H9 (cell line): Measurements from ENCODE around the gene RBM38. TPM values are rescaled to one million over a fixed set of nuclear protein-coding genes. Genes with fewer than 3 reads are reported as not detected.

Source experiments
- DNase-seq: peaks from one replicate; pipeline ENCODE4 v3.0.0-alpha.2; 2017
- H2AFZ ChIP-seq: one replicate; pipeline ENCODE4 v1.6.1; 2013; ENCODE audit warnings: mild to moderate bottlenecking, low read length, control low read depth, moderate library complexity
- H2AK5ac ChIP-seq: 2 replicates; pipeline ENCODE4 v1.6.1; 2013; ENCODE audit warnings: low read length, control low read depth, mixed read lengths; ENCODE audit not compliant: insufficient read length
- H2BK120ac ChIP-seq: one replicate; pipeline ENCODE4 v1.6.1; 2013; ENCODE audit warnings: low read depth, mild to moderate bottlenecking, low read length, control low read depth, inconsistent platforms; ENCODE audit not compliant: poor library complexity, severe bottlenecking
- H2BK12ac ChIP-seq: 2 replicates; pipeline ENCODE4 v1.6.1; 2013; ENCODE audit warnings: low read length, control low read depth, mixed read lengths, low read depth; ENCODE audit not compliant: insufficient read length
- H2BK15ac ChIP-seq: 2 replicates; pipeline ENCODE4 v1.6.1; 2013; ENCODE audit warnings: low read depth, low read length, control low read depth
- H2BK20ac ChIP-seq: one replicate; pipeline ENCODE4 v1.6.1; 2013; ENCODE audit warnings: low read depth, mild to moderate bottlenecking, low read length, control low read depth, inconsistent platforms; ENCODE audit not compliant: poor library complexity, severe bottlenecking
- H2BK5ac ChIP-seq: 2 replicates; pipeline ENCODE4 v1.6.1; 2013; ENCODE audit warnings: low read length, control low read depth, mixed read lengths; ENCODE audit not compliant: insufficient read length
- H3K14ac ChIP-seq: 2 replicates; pipeline ENCODE4 v1.6.1; 2013; ENCODE audit warnings: low read length, control low read depth; ENCODE audit not compliant: insufficient read depth
- H3K18ac ChIP-seq: 2 replicates; pipeline ENCODE4 v1.6.1; 2013; ENCODE audit warnings: low read depth, mild to moderate bottlenecking, mixed read lengths, low read length, control low read depth; ENCODE audit not compliant: insufficient read length
- H3K23ac ChIP-seq: 2 replicates; pipeline ENCODE4 v1.6.1; 2013; ENCODE audit warnings: low read length, control low read depth, mixed read lengths, low read depth; ENCODE audit not compliant: insufficient read length
- H3K23me2 ChIP-seq: 2 replicates; pipeline ENCODE4 v1.6.1; 2013; ENCODE audit warnings: low read depth, mild to moderate bottlenecking, mixed read lengths, low read length, control low read depth; ENCODE audit not compliant: insufficient read length, poor library complexity, severe bottlenecking
- H3K27ac ChIP-seq: 2 replicates; pipeline ENCODE4 v1.5.1; 2013; ENCODE audit warnings: low read length, control low read depth, mixed read lengths, low read depth; ENCODE audit not compliant: insufficient read length
- H3K27me3 ChIP-seq: 2 replicates; pipeline ENCODE4 v1.6.1; 2013; ENCODE audit warnings: low read length, control low read depth, inconsistent platforms; ENCODE audit not compliant: insufficient read depth
- H3K4ac ChIP-seq: 2 replicates; pipeline ENCODE4 v1.6.1; 2013; ENCODE audit warnings: low read depth, mild to moderate bottlenecking, control low read depth, inconsistent platforms, low read length, moderate library complexity
- H3K4me1 ChIP-seq: 2 replicates; pipeline ENCODE4 v1.6.1; 2013; ENCODE audit warnings: low read length, control low read depth, inconsistent platforms; ENCODE audit not compliant: insufficient read depth
- H3K4me2 ChIP-seq: 2 replicates; pipeline ENCODE4 v1.6.1; 2013; ENCODE audit warnings: low read length, control low read depth, mixed read lengths; ENCODE audit not compliant: insufficient read length, insufficient read depth
- H3K56ac ChIP-seq: 2 replicates; pipeline ENCODE4 v1.6.1; 2013; ENCODE audit warnings: low read depth, mild to moderate bottlenecking, mixed read lengths, low read length, control low read depth; ENCODE audit not compliant: insufficient read length
- H3K79me1 ChIP-seq: 2 replicates; pipeline ENCODE4 v1.6.1; 2013; ENCODE audit warnings: low read depth, mild to moderate bottlenecking, moderate library complexity, low read length, control low read depth, inconsistent platforms; ENCODE audit not compliant: insufficient read depth, poor library complexity, severe bottlenecking
- H3K79me2 ChIP-seq: 2 replicates; pipeline ENCODE4 v1.6.1; 2013; ENCODE audit warnings: low read length, control low read depth, inconsistent platforms; ENCODE audit not compliant: insufficient read depth
- H3K9ac ChIP-seq: 2 replicates; pipeline ENCODE4 v1.6.1; 2013; ENCODE audit warnings: low read length, control low read depth, mixed read lengths; ENCODE audit not compliant: insufficient read length; ENCODE audit errors: extremely low read depth
- H3K9me3 ChIP-seq: one replicate; pipeline ENCODE4 v1.6.1; 2013; ENCODE audit warnings: low read depth, low read length, inconsistent platforms; ENCODE audit not compliant: control insufficient read depth
- H3T11ph ChIP-seq: one replicate; pipeline ENCODE4 v1.6.1; 2013; ENCODE audit warnings: mild to moderate bottlenecking, low read length, control low read depth, inconsistent platforms
- H4K20me1 ChIP-seq: one replicate; pipeline ENCODE4 v1.6.1; 2013; ENCODE audit not compliant: control insufficient read depth, insufficient read length, insufficient read depth
- H4K5ac ChIP-seq: 2 replicates; pipeline ENCODE4 v1.6.1; 2013; ENCODE audit warnings: low read depth, mild to moderate bottlenecking, mixed read lengths, low read length, control low read depth; ENCODE audit not compliant: insufficient read length
- H4K8ac ChIP-seq: replicated peaks from 2 replicates; pipeline ENCODE4 v1.6.1; 2013; ENCODE audit warnings: low read length, control low read depth, mixed read lengths, low read depth; ENCODE audit not compliant: insufficient read length
- H4K91ac ChIP-seq: 2 replicates; pipeline ENCODE4 v1.6.1; 2013; ENCODE audit warnings: low read depth, mild to moderate bottlenecking, moderate library complexity, mixed read lengths, low read length, control low read depth; ENCODE audit not compliant: insufficient read length
- H3K27ac Mint-ChIP-seq, 3 experiments: 2 replicates in 2 of 3; 3 replicates in 1 of 3; pipeline ENCODE4 v1.8.0; 2020 to 2021; ENCODE audit warnings: mixed read lengths in 3 of 3, mild to moderate bottlenecking in 1 of 3, moderate library complexity in 1 of 3
- H3K27me3 Mint-ChIP-seq: 2 replicates; pipeline ENCODE4 v1.8.0; 2021; ENCODE audit warnings: low read depth, mild to moderate bottlenecking, moderate library complexity, mixed read lengths
- H3K36me3 Mint-ChIP-seq, 3 experiments: 2 replicates in 2 of 3; 3 replicates in 1 of 3; pipeline ENCODE4 v1.8.0; 2020 to 2021; ENCODE audit warnings: low read depth in 3 of 3, mixed read lengths in 3 of 3; ENCODE audit not compliant: insufficient read depth in 1 of 3
- H3K4me1 Mint-ChIP-seq, 2 experiments: 2 replicates each; pipeline ENCODE4 v1.8.0; 2020; ENCODE audit warnings: mixed read lengths in 2 of 2
- H3K4me3 Mint-ChIP-seq, 2 experiments: 2 replicates in 1 of 2; 3 replicates in 1 of 2; pipeline ENCODE4 v1.8.0; 2020 to 2021; ENCODE audit warnings: mild to moderate bottlenecking in 2 of 2, mixed read lengths in 2 of 2, moderate library complexity in 1 of 2
- H3K9me3 Mint-ChIP-seq, 2 experiments: 2 replicates in 1 of 2; 3 replicates in 1 of 2; pipeline ENCODE4 v1.8.0; 2020; ENCODE audit warnings: mild to moderate bottlenecking in 2 of 2, mixed read lengths in 2 of 2, moderate library complexity in 1 of 2
- CTCF ChIP-seq: fragments of 200-600 bp; sonication (generic); conservative IDR thresholded peaks from 3 replicates; pipeline ENCODE4 v1.8.0; 2021; ENCODE audit warnings: antibody characterized with exemption, mild to moderate bottlenecking
- WGBS: extraction: QIAGEN DNeasy Blood & Tissue Kit; methylation state at CpG from one replicate; pipeline ENCODE4 v1.1.7; 2013; ENCODE audit warnings: missing lambda C conversion rate, low lambda C conversion rate, mixed read lengths; ENCODE audit not compliant: insufficient read length; ENCODE audit errors: extremely low coverage; 5-methylcytosine and 5-hydroxymethylcytosine counted together
- total RNA-seq: library from RNA; stranded (reverse); gene quantifications from 2 replicates; pipeline ENCODE4 v1.2.1, GENCODE V29; 2021

The RBM38 gene
- total RNA-seq, 1 experiment from 2014 or later: 66.8 TPM

DNA sequence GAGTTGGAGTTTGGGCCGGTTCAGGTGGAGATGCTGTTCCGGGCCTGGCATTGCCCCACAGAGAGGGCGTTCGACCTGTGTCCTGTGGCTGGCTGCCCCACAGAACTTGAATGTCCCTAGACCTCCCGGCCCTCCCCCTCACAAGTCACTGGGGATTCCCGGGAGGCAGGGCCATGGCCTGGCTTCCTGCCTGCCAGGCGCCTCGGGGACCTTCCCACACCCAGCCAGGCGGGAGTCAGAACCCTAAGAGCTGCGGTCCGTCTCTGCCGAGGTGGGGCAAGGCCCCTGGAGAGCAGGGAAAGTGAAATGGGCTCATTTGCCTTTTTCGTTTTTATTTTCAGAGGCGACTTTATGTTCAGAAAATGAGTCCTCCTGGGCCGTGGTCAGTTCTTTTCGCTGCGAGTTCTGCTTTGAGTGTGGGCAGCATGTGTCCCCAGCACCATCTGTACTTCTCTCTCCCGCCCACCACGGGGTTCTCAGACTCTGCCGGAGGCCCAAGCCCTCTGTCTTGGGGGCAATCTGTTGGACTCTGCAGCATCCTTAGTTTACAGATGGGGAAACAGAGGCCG, 8.5 kb downstream of the RBM38 start:
- Histone ChIP-seq H3K4me2 (no peak overlapping the region), H3K79me1 (peaks cover 3% of the 10 kb centered on the region), H3T11ph (no peak overlapping the region), H2BK12ac (no peak overlapping the region), H3K23ac (no peak overlapping the region), H2AK5ac (no peak overlapping the region), H3K27ac (no peak overlapping the region), H2BK120ac (no peak overlapping the region), H3K4me1 (no peaks in the 10 kb centered on the region), H3K9me3 (no peaks in the 10 kb centered on the region), H4K20me1 (no peaks in the 10 kb centered on the region), H3K18ac (no peak overlapping the region), H3K56ac (no peak overlapping the region), H3K79me2 (no peaks in the 10 kb centered on the region; the same call in 1 of the 2 replicates), H2BK5ac (no peak overlapping the region), H2BK15ac (no peak overlapping the region), H3K9ac (no peak overlapping the region), H2BK20ac (no peak overlapping the region), H4K91ac (no peak overlapping the region), H3K23me2 (no peaks in the 10 kb centered on the region), H4K8ac (no peak overlapping the region), H4K5ac (no peak overlapping the region), H3K14ac (no peak overlapping the region; the same call in 1 of the 2 replicates), H3K27me3 (no peaks in the 10 kb centered on the region), H3K4ac (no peak overlapping the region), H2AFZ (no peak overlapping the region)
- peak overlapping the region in 2 of 3 experiments; percentile 28 to 69; a peak in 2 of 7 replicates for H3K27ac Mint-ChIP-seq
- no CpG with 5 or more reads among the region's 21 CpGs for WGBS
- no peak overlapping the region; a peak in 1 of 5 replicates for H3K4me3 Mint-ChIP-seq
- H3K36me3 Mint-ChIP-seq: peaks cover 25 to 75% (median 72%) of the 10 kb centered on the region in 3 experiments
- DNase-seq: no peak
- H3K27me3 Mint-ChIP-seq: no peaks in the 10 kb centered on the region
- H3K4me1 Mint-ChIP-seq: peaks cover 19 to 30% of the 10 kb centered on the region in 2 experiments
- no peak for TF ChIP-seq CTCF
- H3K9me3 Mint-ChIP-seq: no peaks in the 10 kb centered on the region
